Tibial nerve (tissue), 4 donors: ENCODE measurements around the gene SFMBT2.

Source experiments
- EP300 ChIP-seq, 2 donors: sonication (generic); formaldehyde crosslinking; IDR thresholded peaks; one replicate each; pipeline ENCODE4 v1.6.1; 2017; ENCODE audit warnings: antibody characterized with exemption in 2 of 2, mild to moderate bottlenecking in 1 of 2
- POLR2A ChIP-seq, 2 donors: fragments of 450-650 bp; IDR thresholded peaks; one replicate each; pipeline ENCODE4 v1.6.1; 2017; ENCODE audit warnings: antibody characterized with exemption in 2 of 2, mild to moderate bottlenecking in 2 of 2, moderate library complexity in 2 of 2
- TF ChIP-seq, protein P1 (sequence below), 5 experiments: fragments of 200-600 bp in 3 of 5; fragments of 450-650 bp in 2 of 5; sonication (generic) in 3 of 5; IDR thresholded peaks; one replicate each; pipeline ENCODE4 v1.5.1; 2016 to 2019; ENCODE audit warnings: antibody characterized with exemption in 5 of 5, mild to moderate bottlenecking in 3 of 5, moderate library complexity in 2 of 5

DNA sequence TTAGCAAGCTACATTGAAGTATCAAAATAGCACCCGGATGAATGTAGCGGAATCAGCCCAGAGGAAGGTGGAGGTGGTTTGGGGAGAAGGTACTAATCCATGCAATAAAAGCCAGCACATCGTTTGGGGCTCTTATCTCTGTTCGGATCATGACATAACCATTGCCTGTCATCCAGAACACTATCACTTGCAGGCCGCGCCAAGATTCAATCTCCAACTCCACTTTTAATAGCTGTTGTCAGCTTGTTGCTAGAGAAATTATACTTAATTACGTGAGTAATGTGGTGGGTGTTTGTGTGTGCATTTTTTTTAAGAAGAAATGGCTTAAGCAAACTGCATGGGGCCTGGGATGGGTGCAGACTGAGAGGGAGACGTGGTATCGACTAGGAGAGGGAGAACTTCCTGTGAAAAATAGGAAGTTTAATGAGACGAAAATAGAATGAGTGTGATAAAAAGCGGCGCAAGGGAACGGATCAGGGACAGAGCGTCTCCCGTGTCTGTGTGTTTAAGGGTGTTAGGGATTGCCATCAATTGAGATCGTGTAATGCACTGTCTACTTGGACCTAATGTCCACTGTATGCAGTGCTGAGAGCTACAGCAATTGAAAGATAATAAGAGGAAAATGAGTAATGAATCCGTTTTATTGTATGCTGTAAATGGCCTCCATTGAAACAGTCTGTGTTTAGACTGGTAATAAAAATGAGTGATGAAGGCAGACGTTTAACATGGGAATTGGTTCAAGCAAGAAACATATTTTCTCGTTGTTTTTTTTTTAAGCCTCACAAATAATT, 27.6 kb upstream of the SFMBT2 start:
- TF ChIP-seq, protein P1, sequence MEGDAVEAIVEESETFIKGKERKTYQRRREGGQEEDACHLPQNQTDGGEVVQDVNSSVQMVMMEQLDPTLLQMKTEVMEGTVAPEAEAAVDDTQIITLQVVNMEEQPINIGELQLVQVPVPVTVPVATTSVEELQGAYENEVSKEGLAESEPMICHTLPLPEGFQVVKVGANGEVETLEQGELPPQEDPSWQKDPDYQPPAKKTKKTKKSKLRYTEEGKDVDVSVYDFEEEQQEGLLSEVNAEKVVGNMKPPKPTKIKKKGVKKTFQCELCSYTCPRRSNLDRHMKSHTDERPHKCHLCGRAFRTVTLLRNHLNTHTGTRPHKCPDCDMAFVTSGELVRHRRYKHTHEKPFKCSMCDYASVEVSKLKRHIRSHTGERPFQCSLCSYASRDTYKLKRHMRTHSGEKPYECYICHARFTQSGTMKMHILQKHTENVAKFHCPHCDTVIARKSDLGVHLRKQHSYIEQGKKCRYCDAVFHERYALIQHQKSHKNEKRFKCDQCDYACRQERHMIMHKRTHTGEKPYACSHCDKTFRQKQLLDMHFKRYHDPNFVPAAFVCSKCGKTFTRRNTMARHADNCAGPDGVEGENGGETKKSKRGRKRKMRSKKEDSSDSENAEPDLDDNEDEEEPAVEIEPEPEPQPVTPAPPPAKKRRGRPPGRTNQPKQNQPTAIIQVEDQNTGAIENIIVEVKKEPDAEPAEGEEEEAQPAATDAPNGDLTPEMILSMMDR (IDR thresholded peaks at IDR 0.05), result no peak
- TF ChIP-seq POLR2A (IDR thresholded peaks at IDR 0.05) (no peak), EP300 (IDR thresholded peaks at IDR 0.05) (no peak)
